HEK293 (cell line): ENCODE measurements around the gene MED13L.

Experiments used
- CTCF ChIA-PET: fragments of 350-600 bp; formaldehyde crosslinking; extraction: SDS; loops from one replicate; lab custom pipeline; 2021; ENCODE audit warnings: antibody characterized with exemption; lab: Yijun Ruan, JAX
- POLR2A ChIA-PET: fragments of 300-600 bp; formaldehyde crosslinking; extraction: SDS; loops from one replicate; lab custom pipeline; 2020; ENCODE audit warnings: antibody characterized with exemption, inconsistent platforms; lab: Yijun Ruan, JAX
- H3K27ac ChIP-seq: fragments of 200-500 bp; sonication (Bioruptor generic); 2 replicates; pipeline ENCODE4 v1.5.1; 2014; ENCODE audit warnings: low read depth, low read length, control low read depth, inconsistent platforms; ENCODE audit errors: extremely low read depth
- H3K36me3 ChIP-seq, 2 experiments: fragments of 200-500 bp in 1 of 2; sonication (Bioruptor generic) in 1 of 2; 1 replicate in 1 of 2; 2 replicates in 1 of 2; pipeline ENCODE4 v1.5.1; 2014 to 2017; ENCODE audit warnings: inconsistent platforms in 2 of 2, low read length in 2 of 2; ENCODE audit not compliant: control insufficient read depth in 2 of 2, insufficient read depth in 1 of 2
- H3K4me1 ChIP-seq: fragments of 200-500 bp; sonication (Bioruptor generic); 2 replicates; pipeline ENCODE4 v1.5.1; 2014; ENCODE audit warnings: mild to moderate bottlenecking, low read length, inconsistent platforms; ENCODE audit not compliant: control insufficient read depth, insufficient read depth
- H3K4me3 ChIP-seq: 2 replicates; pipeline ENCODE4 v1.5.1; 2011; ENCODE audit warnings: low read depth, mild to moderate bottlenecking, control low read depth, low read length, moderate library complexity
- H3K9me3 ChIP-seq: fragments of 200-500 bp; sonication (Bioruptor generic); 2 replicates; pipeline ENCODE4 v1.5.1; 2014; ENCODE audit warnings: low read depth, low read length, inconsistent platforms; ENCODE audit not compliant: control insufficient read depth, insufficient read depth
- FEZF1 ChIP-seq: fragments of 450-650 bp; formaldehyde crosslinking; IDR thresholded peaks from 2 replicates; pipeline ENCODE4 v1.5.1; 2016; ENCODE audit warnings: missing biosample characterization, missing genetic modification characterization
- HOXD13 ChIP-seq: sonication (generic); formaldehyde crosslinking; IDR thresholded peaks from 2 replicates; pipeline ENCODE4 v1.8.0; 2022; ENCODE audit warnings: missing genetic modification reagents, borderline replicate concordance
- KLF17 ChIP-seq: fragments of 450-650 bp; formaldehyde crosslinking; IDR thresholded peaks from 2 replicates; pipeline ENCODE4 v1.5.1; 2016; ENCODE audit warnings: missing biosample characterization, missing genetic modification characterization
- MEIS1 ChIP-seq: sonication (generic); formaldehyde crosslinking; IDR thresholded peaks from 2 replicates; pipeline ENCODE4 v1.8.1; 2022; ENCODE audit warnings: missing genetic modification reagents, mild to moderate bottlenecking, borderline replicate concordance
- MYNN ChIP-seq: fragments of 450-650 bp; formaldehyde crosslinking; IDR thresholded peaks from 2 replicates; pipeline ENCODE4 v1.5.1; 2016; ENCODE audit warnings: missing biosample characterization, missing genetic modification characterization, borderline replicate concordance
- PRDM6 ChIP-seq: fragments of 450-650 bp; formaldehyde crosslinking; IDR thresholded peaks from 2 replicates; pipeline ENCODE4 v1.5.1; 2017; ENCODE audit warnings: missing biosample characterization, missing genetic modification characterization
- SP2 ChIP-seq: fragments of 450-650 bp; formaldehyde crosslinking; IDR thresholded peaks from 2 replicates; pipeline ENCODE4 v1.5.1; 2016; ENCODE audit warnings: missing biosample characterization, missing genetic modification characterization
- SP7 ChIP-seq: fragments of 450-650 bp; formaldehyde crosslinking; IDR thresholded peaks from 2 replicates; pipeline ENCODE4 v1.5.1; 2016; ENCODE audit warnings: missing biosample characterization, missing genetic modification characterization
- TSHZ1 ChIP-seq: fragments of 450-650 bp; formaldehyde crosslinking; IDR thresholded peaks from 2 replicates; pipeline ENCODE4 v1.5.1; 2016; ENCODE audit warnings: missing biosample characterization, missing genetic modification characterization, borderline replicate concordance
- ZBTB20 ChIP-seq: fragments of 450-650 bp; formaldehyde crosslinking; IDR thresholded peaks from 2 replicates; pipeline ENCODE4 v1.5.1; 2016; ENCODE audit warnings: missing biosample characterization, missing genetic modification characterization
- ZBTB44 ChIP-seq: fragments of 450-650 bp; IDR thresholded peaks from 2 replicates; pipeline ENCODE4 v1.5.1; 2018; ENCODE audit warnings: missing biosample characterization, mild to moderate bottlenecking, missing genetic modification characterization
- ZBTB7A ChIP-seq: fragments of 450-650 bp; formaldehyde crosslinking; IDR thresholded peaks from 2 replicates; pipeline ENCODE4 v1.5.1; 2016; ENCODE audit warnings: low read depth, missing biosample characterization, missing genetic modification characterization
- ZEB2 ChIP-seq: fragments of 450-650 bp; formaldehyde crosslinking; IDR thresholded peaks from 2 replicates; pipeline ENCODE4 v1.5.1; 2016; ENCODE audit warnings: missing biosample characterization, missing genetic modification characterization
- ZNF132 ChIP-seq: fragments of 450-650 bp; formaldehyde crosslinking; IDR thresholded peaks from 2 replicates; pipeline ENCODE4 v1.5.1; 2017; ENCODE audit warnings: missing biosample characterization, missing genetic modification characterization, borderline replicate concordance
- ZNF146 ChIP-seq: fragments of 450-650 bp; formaldehyde crosslinking; IDR thresholded peaks from 2 replicates; pipeline ENCODE4 v1.5.1; 2016; ENCODE audit warnings: missing biosample characterization, missing genetic modification characterization
- ZNF2 ChIP-seq: fragments of 450-650 bp; formaldehyde crosslinking; IDR thresholded peaks from 2 replicates; pipeline ENCODE4 v1.5.1; 2016; ENCODE audit warnings: missing biosample characterization, missing genetic modification characterization
- ZNF24 ChIP-seq: fragments of 450-650 bp; formaldehyde crosslinking; IDR thresholded peaks from 2 replicates; pipeline ENCODE4 v1.5.1; 2016; ENCODE audit warnings: missing biosample characterization, missing genetic modification characterization
- ZNF274 ChIP-seq, 2 experiments: fragments of 200-500 bp in 1 of 2; fragments of 450-650 bp in 1 of 2; sonication (Bioruptor generic) in 1 of 2; formaldehyde crosslinking in 1 of 2; IDR thresholded peaks; 2 replicates each; pipeline versions ENCODE4 v1.5.1 to v1.6.1; 2014 to 2016; ENCODE audit warnings: borderline replicate concordance in 1 of 2, inconsistent platforms in 1 of 2, low read length in 1 of 2, missing biosample characterization in 1 of 2, missing genetic modification characterization in 1 of 2
- ZNF366 ChIP-seq: fragments of 450-650 bp; formaldehyde crosslinking; conservative IDR thresholded peaks from 2 replicates; pipeline ENCODE4 v1.5.1; 2016; ENCODE audit warnings: missing biosample characterization, missing genetic modification characterization
- ZNF600 ChIP-seq: fragments of 450-650 bp; formaldehyde crosslinking; IDR thresholded peaks from 2 replicates; pipeline ENCODE4 v1.5.1; 2016; ENCODE audit warnings: missing biosample characterization, missing genetic modification characterization
- ZNF629 ChIP-seq: fragments of 450-650 bp; formaldehyde crosslinking; IDR thresholded peaks from 2 replicates; pipeline ENCODE4 v1.5.1; 2017; ENCODE audit warnings: missing biosample characterization, missing genetic modification characterization
- ZNF654 ChIP-seq: fragments of 450-650 bp; formaldehyde crosslinking; IDR thresholded peaks from 2 replicates; pipeline ENCODE4 v1.5.1; 2016; ENCODE audit warnings: low read depth, missing biosample characterization, missing genetic modification characterization
- ZNF707 ChIP-seq: fragments of 450-650 bp; formaldehyde crosslinking; IDR thresholded peaks from 2 replicates; pipeline ENCODE4 v1.5.1; 2016; ENCODE audit warnings: missing biosample characterization, missing genetic modification characterization
- ZNF747 ChIP-seq: fragments of 450-650 bp; formaldehyde crosslinking; IDR thresholded peaks from 2 replicates; pipeline ENCODE4 v1.5.1; 2016; ENCODE audit warnings: missing biosample characterization, missing genetic modification characterization
- ZNF777 ChIP-seq: fragments of 450-650 bp; formaldehyde crosslinking; IDR thresholded peaks from 2 replicates; pipeline ENCODE4 v1.5.1; 2017; ENCODE audit warnings: missing biosample characterization, missing genetic modification characterization, borderline replicate concordance
- ZNF843 ChIP-seq: fragments of 450-650 bp; formaldehyde crosslinking; IDR thresholded peaks from 2 replicates; pipeline ENCODE4 v1.5.1; 2016; ENCODE audit warnings: missing biosample characterization, missing genetic modification characterization
- ZSCAN30 ChIP-seq: fragments of 450-650 bp; IDR thresholded peaks from 2 replicates; pipeline ENCODE4 v1.5.1; 2018; ENCODE audit warnings: missing biosample characterization, mild to moderate bottlenecking, missing genetic modification characterization, moderate library complexity

MED13L gene

GRCh38 chr12:116165036-116165425 lies 112.5 kb downstream of the MED13L start (continued):
- TF ChIP-seq TSHZ1 (tag by site-specific recombination) = no peak
- TF ChIP-seq ZNF747 (tag by site-specific recombination) = no peak
- peak; percentile 73; the same call in 1 of the 2 replicates for TF ChIP-seq ZBTB20
- peak; percentile 59 for TF ChIP-seq ZNF600 (tag by site-specific recombination)

GRCh38 chr12:116164250-116165035 lies 113.0 kb downstream of the MED13L start:
- ChIA-PET CTCF (no interaction called here), POLR2A (no interaction called here)
- peaks cover 31% of the 10 kb centered on the region for H3K4me1 ChIP-seq
- H3K36me3 ChIP-seq = no peaks in the 10 kb centered on the region
- H3K4me3 ChIP-seq = no peak overlapping the region
- no peak overlapping the region for H3K27ac ChIP-seq
- no peaks in the 10 kb centered on the region for H3K9me3 ChIP-seq
- TF ChIP-seq ZNF24 (tag by site-specific recombination) (no peak), HOXD13 (CRISPR knock-in tag) (no peak), ZEB2 (0 out of 2 replicates have a peak, but pooled peaks have one; percentile 55), ZNF132 (tag by site-specific recombination) (no peak), ZNF274 (IDR thresholded peaks at IDR 0.05; ENCODE audit: low read length) (no peak), ZNF274 (tag by site-specific recombination; IDR thresholded peaks at IDR 0.05; ENCODE audit: borderline replicate concordance) (no peak), ZNF707 (tag by site-specific recombination) (no peak), KLF17 (tag by site-specific recombination) (no peak), ZSCAN30 (tag by site-specific recombination) (peak; percentile 95), ZNF2 (tag by site-specific recombination) (no peak), MEIS1 (CRISPR knock-in tag) (no peak), ZNF366 (tag by site-specific recombination) (no peak), ZBTB44 (peak; percentile 83), PRDM6 (tag by site-specific recombination) (peak; percentile 58), MYNN (tag by site-specific recombination) (no peak), ZBTB7A (tag by site-specific recombination) (no peak), ZNF629 (tag by site-specific recombination) (peak; percentile 90), ZNF843 (no peak), ZNF777 (tag by site-specific recombination) (no peak), SP7 (tag by site-specific recombination) (0 out of 2 replicates have a peak, but pooled peaks have one; percentile 21), ZNF654 (tag by site-specific recombination) (no peak), FEZF1 (tag by site-specific recombination) (0 out of 2 replicates have a peak, but pooled peaks have one; percentile 22), SP2 (tag by site-specific recombination) (no peak), ZNF146 (tag by site-specific recombination) (no peak)
